Bronchial epithelial cell (primary cell): Measurements from ENCODE around the gene SLCO4A1. TPM values are rescaled to one million over a fixed set of nuclear protein-coding genes. Genes with fewer than 3 reads are reported as not detected.

Experiments used
- DNase-seq: peaks from one replicate; pipeline ENCODE4 v3.0.0-alpha.2; 2010; ENCODE audit warnings: low read depth
- FAIRE-seq: peaks from 2 replicates; lab custom pipeline; 2011; peaks lifted over from hg19 to GRCh38; lab: Jason Lieb, UNC
- H3K27me3 ChIP-seq: 2 replicates; pipeline ENCODE4 v1.5.1; 2011; ENCODE audit warnings: low read length; ENCODE audit not compliant: control insufficient read depth, insufficient read depth
- H3K36me3 ChIP-seq: 2 replicates; pipeline ENCODE4 v1.5.1; 2011; ENCODE audit warnings: low read length; ENCODE audit not compliant: control insufficient read depth, insufficient read depth
- H3K4me3 ChIP-seq: 2 replicates; pipeline ENCODE4 v1.5.1; 2011; ENCODE audit warnings: mild to moderate bottlenecking, low read depth, low read length, control low read depth
- CTCF ChIP-seq: IDR thresholded peaks from 2 replicates; pipeline ENCODE4 v1.5.1; 2011; ENCODE audit warnings: mild to moderate bottlenecking, moderate library complexity, low read length, control low read depth, inconsistent platforms; ENCODE audit not compliant: insufficient read depth, severe bottlenecking
- total RNA-seq: library from RNA; depleted of rRNA; stranded (reverse); fragments of >200 nt; gene quantifications from 2 replicates; pipeline ENCODE4 v1.2.1, GENCODE V29; 2014

Gene SLCO4A1
- total RNA-seq, 1 donor from 2014 or later = 1.6 TPM

GRCh38 chr20:62636446-62636845 lies 5.9 kb upstream of the SLCO4A1 start:
- Histone ChIP-seq H3K4me3 (no peak overlapping the region), H3K36me3 (no peaks in the 10 kb centered on the region), H3K27me3 (peaks cover 70% of the 10 kb centered on the region)
- no peak for FAIRE-seq
- DNase-seq = no peak
- no peak for TF ChIP-seq CTCF

GRCh38 chr20:62637110-62637509 lies 5.2 kb upstream of the SLCO4A1 start:
- FAIRE-seq (no peak), DNase-seq (no peak)
- H3K36me3 ChIP-seq = no peaks in the 10 kb centered on the region
- peaks cover 73% of the 10 kb centered on the region for H3K27me3 ChIP-seq
- H3K4me3 ChIP-seq = no peak overlapping the region
- TF ChIP-seq CTCF = no peak

- DNase-seq (no peak), FAIRE-seq (no peak)
- no peaks in the 10 kb centered on the region for H3K36me3 ChIP-seq
- TF ChIP-seq CTCF = no peak
- H3K4me3 ChIP-seq = no peak overlapping the region
- peaks cover 68% of the 10 kb centered on the region for H3K27me3 ChIP-seq
Measured at GRCh38 chr20:62637521-62638054, 4.7 kb upstream of the SLCO4A1 start.

GRCh38 chr20:62638055-62638570 lies 4.2 kb upstream of the SLCO4A1 start:
- TF ChIP-seq CTCF = no peak
- no peak overlapping the region for H3K4me3 ChIP-seq
- FAIRE-seq = no peak
- DNase-seq = no peak
- no peaks in the 10 kb centered on the region for H3K36me3 ChIP-seq
- H3K27me3 ChIP-seq = peaks cover 67% of the 10 kb centered on the region

GRCh38 chr20:62638679-62639406 lies 3.5 kb upstream of the SLCO4A1 start:
- no peak for DNase-seq
- H3K36me3 ChIP-seq = no peaks in the 10 kb centered on the region
- H3K4me3 ChIP-seq = no peak overlapping the region
- no peak for TF ChIP-seq CTCF
- H3K27me3 ChIP-seq = peaks cover 70% of the 10 kb centered on the region
- FAIRE-seq = no peak

GRCh38 chr20:62639765-62640164 lies 2.5 kb upstream of the SLCO4A1 start:
- no peaks in the 10 kb centered on the region for H3K36me3 ChIP-seq
- H3K27me3 ChIP-seq = peaks cover 67% of the 10 kb centered on the region
- H3K4me3 ChIP-seq = no peak overlapping the region
- no peak for TF ChIP-seq CTCF
- FAIRE-seq = no peak
- no peak for DNase-seq
